OCI-LY3 (cell line): ENCODE measurements around the gene ADGRB3.

ENCODE experiments used
- EZH2phosphoT487 ChIP-seq: fragments of 200-600 bp; shearing (Covaris generic); IDR thresholded peaks from 2 replicates; pipeline ENCODE4 v1.6.1; 2018; ENCODE audit warnings: antibody characterized with exemption, mixed run types, low read depth
- TF ChIP-seq, protein P1 (sequence below): fragments of 200-600, 300-600 bp; sonication (generic); IDR thresholded peaks from 2 replicates; pipeline ENCODE4 v1.5.1; 2014; ENCODE audit warnings: antibody characterized with exemption, low read length, low read depth

DNA sequence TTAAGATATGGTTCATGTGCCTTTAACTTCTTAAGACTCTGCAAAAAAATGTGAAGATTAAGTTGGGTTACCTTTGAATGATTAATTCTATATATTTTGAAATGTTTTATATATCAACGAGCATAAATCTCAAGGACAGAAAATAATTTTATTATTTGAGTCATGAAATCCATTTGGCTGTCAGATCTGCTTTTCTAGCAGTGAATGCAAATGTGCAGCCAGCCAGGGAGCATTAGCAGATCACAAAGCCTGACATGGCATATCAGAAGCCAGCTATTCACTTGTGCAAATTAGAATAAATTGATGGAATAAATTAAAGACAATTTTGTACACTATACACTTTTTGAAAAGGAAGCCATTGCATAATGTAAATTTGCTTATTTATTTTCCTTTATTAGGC lies 424.3 kb downstream of the ADGRB3 start:
- TF ChIP-seq, protein P1, sequence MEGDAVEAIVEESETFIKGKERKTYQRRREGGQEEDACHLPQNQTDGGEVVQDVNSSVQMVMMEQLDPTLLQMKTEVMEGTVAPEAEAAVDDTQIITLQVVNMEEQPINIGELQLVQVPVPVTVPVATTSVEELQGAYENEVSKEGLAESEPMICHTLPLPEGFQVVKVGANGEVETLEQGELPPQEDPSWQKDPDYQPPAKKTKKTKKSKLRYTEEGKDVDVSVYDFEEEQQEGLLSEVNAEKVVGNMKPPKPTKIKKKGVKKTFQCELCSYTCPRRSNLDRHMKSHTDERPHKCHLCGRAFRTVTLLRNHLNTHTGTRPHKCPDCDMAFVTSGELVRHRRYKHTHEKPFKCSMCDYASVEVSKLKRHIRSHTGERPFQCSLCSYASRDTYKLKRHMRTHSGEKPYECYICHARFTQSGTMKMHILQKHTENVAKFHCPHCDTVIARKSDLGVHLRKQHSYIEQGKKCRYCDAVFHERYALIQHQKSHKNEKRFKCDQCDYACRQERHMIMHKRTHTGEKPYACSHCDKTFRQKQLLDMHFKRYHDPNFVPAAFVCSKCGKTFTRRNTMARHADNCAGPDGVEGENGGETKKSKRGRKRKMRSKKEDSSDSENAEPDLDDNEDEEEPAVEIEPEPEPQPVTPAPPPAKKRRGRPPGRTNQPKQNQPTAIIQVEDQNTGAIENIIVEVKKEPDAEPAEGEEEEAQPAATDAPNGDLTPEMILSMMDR, result no peak
- TF ChIP-seq EZH2phosphoT487, result no peak
